Gastrocnemius medialis (tissue), 4 donors: Measurements from ENCODE around the gene LETMD1.

Experiments used
- POLR2A ChIP-seq, 2 donors: fragments of 450-650 bp; IDR thresholded peaks; one replicate each; pipeline ENCODE4 v1.6.1; 2017; ENCODE audit warnings: antibody characterized with exemption in 2 of 2, mild to moderate bottlenecking in 2 of 2, moderate library complexity in 2 of 2
- TF ChIP-seq, protein P1 (sequence below), 5 experiments: fragments of 450-650 bp in 3 of 5; fragments of 200-600 bp in 2 of 5; sonication (generic) in 2 of 5; IDR thresholded peaks in 4 of 5; conservative IDR thresholded peaks in 1 of 5; 1 replicate in 4 of 5; 2 replicates in 1 of 5; pipeline ENCODE4 v1.5.1; 2016 to 2019; ENCODE audit warnings: antibody characterized with exemption in 5 of 5, mild to moderate bottlenecking in 3 of 5, moderate library complexity in 3 of 5

DNA sequence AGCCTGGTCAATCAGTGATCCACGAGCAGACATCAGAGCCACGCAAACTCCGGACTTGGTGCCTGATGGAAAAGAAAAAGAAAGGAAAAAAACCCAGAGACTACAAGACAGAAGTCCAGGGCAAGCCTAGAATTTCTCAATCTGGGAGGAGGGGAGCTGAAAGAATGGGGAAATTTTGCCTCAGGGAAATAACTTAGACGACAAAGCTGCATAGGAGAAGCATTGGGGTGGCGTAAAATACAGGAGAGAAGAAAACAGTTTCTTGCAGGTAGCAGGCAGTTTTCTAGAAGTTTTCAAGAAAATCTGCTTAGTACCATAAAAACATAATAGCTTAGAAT lies 19.3 kb upstream of the LETMD1 start:
- TF ChIP-seq, protein P1, sequence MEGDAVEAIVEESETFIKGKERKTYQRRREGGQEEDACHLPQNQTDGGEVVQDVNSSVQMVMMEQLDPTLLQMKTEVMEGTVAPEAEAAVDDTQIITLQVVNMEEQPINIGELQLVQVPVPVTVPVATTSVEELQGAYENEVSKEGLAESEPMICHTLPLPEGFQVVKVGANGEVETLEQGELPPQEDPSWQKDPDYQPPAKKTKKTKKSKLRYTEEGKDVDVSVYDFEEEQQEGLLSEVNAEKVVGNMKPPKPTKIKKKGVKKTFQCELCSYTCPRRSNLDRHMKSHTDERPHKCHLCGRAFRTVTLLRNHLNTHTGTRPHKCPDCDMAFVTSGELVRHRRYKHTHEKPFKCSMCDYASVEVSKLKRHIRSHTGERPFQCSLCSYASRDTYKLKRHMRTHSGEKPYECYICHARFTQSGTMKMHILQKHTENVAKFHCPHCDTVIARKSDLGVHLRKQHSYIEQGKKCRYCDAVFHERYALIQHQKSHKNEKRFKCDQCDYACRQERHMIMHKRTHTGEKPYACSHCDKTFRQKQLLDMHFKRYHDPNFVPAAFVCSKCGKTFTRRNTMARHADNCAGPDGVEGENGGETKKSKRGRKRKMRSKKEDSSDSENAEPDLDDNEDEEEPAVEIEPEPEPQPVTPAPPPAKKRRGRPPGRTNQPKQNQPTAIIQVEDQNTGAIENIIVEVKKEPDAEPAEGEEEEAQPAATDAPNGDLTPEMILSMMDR (IDR thresholded peaks at IDR 0.05 in 4 of 5, conservative IDR thresholded peaks at IDR 0.05 in 1 of 5): no peak
- TF ChIP-seq POLR2A (IDR thresholded peaks at IDR 0.05): no peak
